LNCaP clone FGC (cell line): ENCODE data around the gene KCNH2.

Experiments used
- DNase-seq: peaks from one replicate; pipeline ENCODE4 v3.0.0-alpha.2; 2011; ENCODE audit warnings: low read depth
- H3K4me3 ChIP-seq: 2 replicates; pipeline ENCODE4 v1.5.1; 2011; ENCODE audit warnings: mild to moderate bottlenecking, low read depth, low read length, control low read depth
- CTCF ChIP-seq: IDR thresholded peaks from 2 replicates; pipeline ENCODE4 v1.5.1; 2012; ENCODE audit warnings: mild to moderate bottlenecking; ENCODE audit not compliant: control insufficient read depth, insufficient read depth; ENCODE audit errors: extremely low read depth

Gene KCNH2

GRCh38 chr7:151011097-151011409, 32.9 kb upstream of the KCNH2 start:
- TF ChIP-seq CTCF: no peak
- no peak for DNase-seq
- H3K4me3 ChIP-seq: no peak overlapping the region

DNA sequence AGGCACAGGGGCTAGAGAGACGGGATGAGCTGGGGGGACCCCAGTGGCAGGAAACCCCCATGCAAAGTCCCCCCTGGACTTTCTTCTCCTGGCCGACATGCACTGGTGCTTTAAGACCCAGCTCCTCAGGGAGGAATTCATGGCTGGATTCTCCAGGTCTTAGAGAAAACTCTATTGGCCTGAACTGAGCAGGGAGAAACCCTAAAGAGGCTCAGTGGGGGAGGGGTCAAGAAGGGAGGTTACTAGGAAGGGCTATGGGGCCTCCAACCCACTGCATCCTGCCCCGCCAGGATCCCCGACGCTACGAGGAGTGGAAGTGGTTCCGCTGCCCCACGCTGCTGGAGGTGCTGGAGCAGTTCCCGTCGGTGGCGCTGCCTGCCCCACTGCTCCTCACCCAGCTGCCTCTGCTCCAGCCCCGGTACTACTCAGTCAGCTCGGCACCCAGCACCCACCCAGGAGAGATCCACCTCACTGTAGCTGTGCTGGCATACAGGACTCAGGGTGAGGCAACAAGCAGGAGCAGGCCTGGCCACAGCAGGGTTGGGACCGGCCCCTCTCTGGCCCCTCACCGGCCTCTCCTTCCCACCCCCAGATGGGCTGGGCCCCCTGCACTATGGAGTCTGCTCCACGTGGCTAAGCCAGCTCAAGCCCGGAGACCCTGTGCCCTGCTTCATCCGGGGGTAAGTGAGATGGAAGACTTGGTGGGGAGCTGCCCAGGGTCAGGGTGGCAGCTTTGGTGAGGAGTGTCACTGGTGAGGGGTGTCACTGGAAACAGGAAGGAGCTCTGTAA, 32.4 kb upstream of the KCNH2 start:
- no peak overlapping the region for H3K4me3 ChIP-seq
- TF ChIP-seq CTCF: no peak
- no peak for DNase-seq

DNA sequence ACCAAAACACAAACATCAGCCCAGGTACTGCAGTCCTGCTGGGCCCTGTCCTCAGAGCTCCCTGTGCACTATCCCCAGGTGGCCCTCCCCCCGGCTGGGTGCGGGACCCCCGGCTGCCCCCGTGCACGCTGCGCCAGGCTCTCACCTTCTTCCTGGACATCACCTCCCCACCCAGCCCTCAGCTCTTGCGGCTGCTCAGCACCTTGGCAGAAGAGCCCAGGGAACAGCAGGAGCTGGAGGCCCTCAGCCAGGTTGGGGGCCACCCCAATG, 31.9 kb upstream of the KCNH2 start:
- H3K4me3 ChIP-seq: no peak overlapping the region
- TF ChIP-seq CTCF: no peak
- DNase-seq: no peak

- TF ChIP-seq CTCF: no peak
- no peak overlapping the region for H3K4me3 ChIP-seq
- DNase-seq: no peak
Observed at GRCh38 chr7:151009327-151010036, 31.4 kb upstream of the KCNH2 start.

DNA sequence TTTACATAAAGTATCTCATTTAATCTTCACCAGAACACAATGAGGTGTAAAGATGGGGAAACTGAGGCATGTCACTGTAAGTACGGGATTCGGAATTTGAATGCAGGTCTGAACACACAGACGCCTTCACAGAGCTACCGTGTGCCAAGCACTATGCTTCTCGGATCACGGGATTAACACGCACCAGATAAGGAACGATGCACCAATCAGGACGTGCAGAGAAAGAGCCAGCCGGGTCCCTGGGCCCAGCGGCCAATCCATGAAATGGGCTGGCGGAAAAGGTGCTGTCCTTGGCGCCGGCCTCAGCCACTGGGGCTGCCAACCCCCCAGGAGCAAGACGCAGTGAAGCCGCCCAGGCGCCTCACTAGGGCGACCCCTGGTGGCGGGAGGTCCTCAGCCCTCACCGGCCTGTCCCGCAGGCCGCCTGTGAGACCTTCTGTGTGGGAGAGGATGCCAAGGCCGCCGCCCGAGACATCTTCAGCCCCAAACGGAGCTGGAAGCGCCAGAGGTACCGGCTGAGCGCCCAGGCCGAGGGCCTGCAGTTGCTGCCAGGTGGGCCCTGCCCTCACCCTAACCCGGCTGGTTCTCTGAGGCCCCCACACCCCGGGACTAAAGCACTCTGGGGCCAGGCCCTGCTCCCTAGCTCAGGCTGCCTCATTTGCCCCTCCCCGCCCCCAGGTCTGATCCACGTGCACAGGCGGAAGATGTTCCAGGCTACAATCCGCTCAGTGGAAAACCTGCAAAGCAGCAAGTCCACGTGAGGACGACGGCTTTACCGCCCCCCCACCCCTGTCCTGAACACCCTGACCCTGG, 30.6 kb upstream of the KCNH2 start:
- H3K4me3 ChIP-seq: no peak overlapping the region
- DNase-seq: no peak

GRCh38 chr7:151008143-151008510, 30.0 kb upstream of the KCNH2 start:
- no peak for TF ChIP-seq CTCF
- no peak for DNase-seq
- no peak overlapping the region for H3K4me3 ChIP-seq

More for the DNA sequence above, 30.6 kb upstream of the KCNH2 start:
- TF ChIP-seq CTCF: peak; percentile 25
